C4-2B (cell line): ENCODE results near the gene KCNT1.
"Not testable (repeated sequence)": the region's sequence is repeated elsewhere in the genome, so short reads cannot be mapped to it uniquely, and the experiment has no call there.

Source experiments
- H3K27ac ChIP-seq: fragments of 450-650 bp; 2 replicates; pipeline ENCODE4 v1.5.1; 2017
- CTCF ChIP-seq: fragments of 450-650 bp; conservative IDR thresholded peaks from 2 replicates; pipeline ENCODE4 v1.5.1; 2017; ENCODE audit warnings: mild to moderate bottlenecking
- ZFX ChIP-seq: fragments of 450-650 bp; IDR thresholded peaks from 2 replicates; pipeline ENCODE4 v1.6.1; 2017

The KCNT1 gene

DNA sequence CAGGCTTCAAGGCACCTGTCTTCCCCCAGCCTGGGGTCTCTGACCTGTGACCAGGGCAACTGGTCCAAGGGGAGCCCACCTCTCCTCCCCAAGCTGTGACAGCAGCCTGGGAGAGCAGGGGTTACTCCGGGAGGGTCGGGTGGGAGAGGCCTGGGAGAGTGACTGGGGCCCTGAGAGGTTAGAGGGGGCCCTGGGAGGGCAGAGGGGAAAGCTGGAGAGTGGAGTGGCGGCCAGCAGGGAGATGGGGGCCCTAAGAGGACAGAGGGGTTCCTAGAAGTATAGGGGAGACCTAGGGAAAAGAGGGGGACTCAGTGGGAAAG, 38.6 kb upstream of the KCNT1 start:
- no peak for TF ChIP-seq ZFX
- TF ChIP-seq CTCF = no peak
- H3K27ac ChIP-seq = no peak overlapping the region

- TF ChIP-seq CTCF = no peak
- no peak for TF ChIP-seq ZFX
- H3K27ac ChIP-seq = no peak overlapping the region
Observed at GRCh38 chr9:135663857-135664256, 38.1 kb upstream of the KCNT1 start.

DNA sequence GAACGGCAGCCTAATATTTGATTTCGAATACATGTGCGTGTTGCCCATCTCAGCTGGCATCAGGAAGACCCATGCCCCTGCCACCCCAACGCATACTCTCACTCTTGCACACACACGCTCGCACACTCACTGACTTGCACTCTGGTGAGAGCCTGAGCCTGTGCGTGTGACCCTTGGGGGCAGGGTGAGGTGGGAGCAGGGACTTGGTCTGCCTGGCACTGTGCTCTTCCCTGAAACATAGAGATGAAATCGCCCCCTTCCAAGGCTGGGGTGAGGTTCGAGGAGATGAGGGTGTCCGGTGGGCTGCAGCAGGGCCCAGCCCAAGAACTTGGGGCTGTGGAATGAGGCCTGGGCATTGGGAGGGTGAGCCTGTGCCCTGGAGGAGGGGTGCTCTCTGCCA, 37.7 kb upstream of the KCNT1 start:
- H3K27ac ChIP-seq = no peak overlapping the region
- TF ChIP-seq CTCF (no peak), ZFX (no peak)

DNA sequence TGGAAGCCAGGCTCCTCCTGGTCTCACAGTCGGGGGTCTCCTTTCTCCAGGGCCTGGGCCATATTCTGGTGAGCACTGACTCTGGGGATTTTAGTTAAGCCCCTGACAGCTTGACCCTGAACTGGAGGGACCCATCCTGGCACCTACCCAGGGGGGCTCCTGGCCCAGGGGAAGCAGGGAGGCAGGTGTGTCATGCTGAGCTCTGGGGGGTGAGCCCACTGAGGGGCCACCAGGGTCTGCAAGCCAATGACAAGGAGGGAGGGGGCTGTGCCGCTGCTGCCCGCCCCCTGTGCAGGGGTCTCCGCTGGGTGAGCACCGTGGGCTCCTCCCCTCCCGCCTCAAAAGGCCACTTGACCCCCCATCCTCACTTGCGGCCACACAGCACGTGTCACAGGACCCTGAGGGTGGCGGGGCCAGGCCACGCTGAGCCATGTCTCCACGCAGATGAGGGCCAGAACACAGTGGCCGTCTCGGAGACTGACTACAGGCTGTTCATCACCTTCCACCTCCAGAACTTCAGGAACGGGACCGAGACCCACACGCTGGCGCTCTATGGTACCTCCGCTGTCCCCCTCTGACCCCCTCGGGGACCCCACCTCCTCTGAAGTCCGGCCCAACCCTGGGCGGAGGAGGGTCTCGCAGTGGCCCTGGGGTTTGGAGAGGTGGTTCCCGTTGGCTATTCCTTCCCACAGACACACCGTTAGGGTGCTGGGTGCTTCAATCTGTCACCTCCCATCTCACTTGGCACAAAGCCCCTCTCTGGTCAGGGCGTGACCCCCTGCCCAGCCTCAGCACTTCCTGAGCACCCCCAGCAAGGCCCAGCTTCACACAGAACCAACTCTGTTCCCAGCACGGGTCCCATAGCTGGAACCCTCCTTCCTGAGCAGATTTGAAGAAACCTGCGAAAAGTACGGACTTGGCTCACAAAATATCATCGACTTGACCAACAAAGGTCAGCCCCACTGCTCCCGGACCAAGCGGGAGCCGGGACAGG, 36.9 kb upstream of the KCNT1 start:
- H3K27ac ChIP-seq = no peak overlapping the region
- TF ChIP-seq CTCF (no peak), ZFX (no peak)

GRCh38 chr9:135665795-135666189, 36.2 kb upstream of the KCNT1 start:
- no peak overlapping the region for H3K27ac ChIP-seq
- TF ChIP-seq CTCF (no peak), ZFX (no peak)

- TF ChIP-seq CTCF (no peak), ZFX (no peak)
- H3K27ac ChIP-seq = no peak overlapping the region
Observed at GRCh38 chr9:135666534-135667462, 35.2 kb upstream of the KCNT1 start.

- TF ChIP-seq ZFX (no peak), CTCF (no peak)
- no peak overlapping the region for H3K27ac ChIP-seq
Observed at GRCh38 chr9:135667463-135668001, 34.5 kb upstream of the KCNT1 start.

- H3K27ac ChIP-seq = not testable (repeated sequence)
Observed at GRCh38 chr9:135669018-135669417, 33.0 kb upstream of the KCNT1 start.
